IMR-90 (cell line): ENCODE measurements around the gene SLC27A2. TPM values are rescaled to one million over a fixed set of nuclear protein-coding genes. Genes with fewer than 3 reads are reported as not detected.

ENCODE experiments used
- ATAC-seq: fragments of 200-7000 bp; cut with Tn5 transposase; 2 replicates; pipeline ENCODE4 v1.9.1; 2020; ENCODE audit warnings: low read depth, mild to moderate bottlenecking, moderate library complexity
- BruUV-seq: library from RNA; stranded (reverse); fragments of 400-500 nt; replicated peaks from 2 replicates; lab custom pipeline; 2021; lab: Mats Ljungman, UMichigan
- CTCF ChIA-PET: fragments of 300-600 bp; formaldehyde crosslinking; extraction: SDS; loops from one replicate; lab custom pipeline; 2021; ENCODE audit warnings: antibody characterized with exemption; lab: Yijun Ruan, JAX
- POLR2A ChIA-PET: fragments of 300-600 bp; sonication (Branson Sonifier 250); formaldehyde crosslinking; loops from one replicate; lab custom pipeline; 2022; ENCODE audit warnings: antibody characterized with exemption; ENCODE audit not compliant: unreplicated experiment; lab: Charles Lee
- DNase-seq: peaks from one replicate; pipeline ENCODE4 v3.0.0; 2013
- H2AFZ ChIP-seq: replicated peaks from 2 replicates; pipeline ENCODE3; 2013; ENCODE audit warnings: low read length, mild to moderate bottlenecking; ENCODE audit not compliant: poor library complexity
- H2AK5ac ChIP-seq: 2 replicates; pipeline ENCODE4 v1.6.1; 2013; ENCODE audit warnings: low read depth, low read length, inconsistent platforms
- H2AK9ac ChIP-seq: replicated peaks from 2 replicates; pipeline ENCODE3; 2013; ENCODE audit warnings: mild to moderate bottlenecking, low read depth, low read length, moderate library complexity; ENCODE audit not compliant: poor library complexity
- H2BK120ac ChIP-seq: 2 replicates; pipeline ENCODE4 v1.6.1; 2013; ENCODE audit warnings: low read depth, low read length, inconsistent platforms
- H2BK15ac ChIP-seq: 3 replicates; pipeline ENCODE4 v1.6.1; 2013; ENCODE audit warnings: low read depth, low read length, inconsistent platforms
- H2BK20ac ChIP-seq: 2 replicates; pipeline ENCODE4 v1.6.1; 2013; ENCODE audit warnings: low read depth, mild to moderate bottlenecking, inconsistent platforms, low read length, moderate library complexity
- H2BK5ac ChIP-seq: 2 replicates; pipeline ENCODE4 v1.6.1; 2013; ENCODE audit warnings: mild to moderate bottlenecking, low read depth, low read length, inconsistent platforms; ENCODE audit not compliant: poor library complexity, severe bottlenecking
- H3K14ac ChIP-seq: replicated peaks from 2 replicates; pipeline ENCODE4 v1.6.1; 2013; ENCODE audit warnings: low read depth, low read length, inconsistent platforms
- H3K18ac ChIP-seq: 2 replicates; pipeline ENCODE4 v1.6.1; 2013; ENCODE audit warnings: low read depth, low read length, control low read depth
- H3K23ac ChIP-seq: 2 replicates; pipeline ENCODE4 v1.6.1; 2013; ENCODE audit warnings: low read depth, low read length, inconsistent platforms
- H3K27ac ChIP-seq: 2 replicates; pipeline ENCODE4 v1.5.1; 2013; ENCODE audit warnings: mild to moderate bottlenecking, control low read depth, low read length; ENCODE audit not compliant: insufficient read depth
- H3K27me3 ChIP-seq: 2 replicates; pipeline ENCODE4 v1.6.1; 2013; ENCODE audit warnings: low read length; ENCODE audit not compliant: control insufficient read depth, insufficient read depth
- H3K36me3 ChIP-seq: 2 replicates; pipeline ENCODE4 v1.6.1; 2013; ENCODE audit warnings: low read length, mixed read lengths; ENCODE audit not compliant: control insufficient read depth, insufficient read depth
- H3K4ac ChIP-seq: 2 replicates; pipeline ENCODE4 v1.6.1; 2013; ENCODE audit warnings: low read depth, low read length, inconsistent platforms
- H3K4me1 ChIP-seq: 2 replicates; pipeline ENCODE4 v1.6.1; 2013; ENCODE audit warnings: low read length, mixed read lengths; ENCODE audit not compliant: control insufficient read depth, insufficient read depth
- H3K4me2 ChIP-seq: 2 replicates; pipeline ENCODE4 v1.6.1; 2013; ENCODE audit warnings: low read depth, mild to moderate bottlenecking, control low read depth, low read length, moderate library complexity
- H3K4me3 ChIP-seq: 2 replicates; pipeline ENCODE4 v1.5.1; 2013; ENCODE audit warnings: low read depth, mild to moderate bottlenecking, control low read depth, low read length, moderate library complexity; ENCODE audit not compliant: insufficient read depth
- H3K56ac ChIP-seq: 2 replicates; pipeline ENCODE4 v1.6.1; 2013; ENCODE audit warnings: low read length, inconsistent platforms; ENCODE audit not compliant: insufficient read depth; ENCODE audit errors: extremely low read depth
- H3K79me1 ChIP-seq, 2 experiments: 2 replicates each; pipeline ENCODE4 v1.6.1; 2013; ENCODE audit warnings: low read length in 2 of 2, inconsistent platforms in 1 of 2, low read depth in 1 of 2
- H3K9ac ChIP-seq: 2 replicates; pipeline ENCODE4 v1.6.1; 2013; ENCODE audit warnings: low read depth, low read length, control low read depth
- H3K9me1 ChIP-seq: 2 replicates; pipeline ENCODE4 v1.6.1; 2013; ENCODE audit warnings: low read length, inconsistent platforms; ENCODE audit not compliant: insufficient read depth
- H3K9me3 ChIP-seq: 2 replicates; pipeline ENCODE4 v1.6.1; 2013; ENCODE audit warnings: low read length; ENCODE audit not compliant: control insufficient read depth, insufficient read depth
- H4K20me1 ChIP-seq: 2 replicates; pipeline ENCODE4 v1.6.1; 2013; ENCODE audit warnings: low read length, inconsistent platforms; ENCODE audit not compliant: insufficient read depth
- H4K5ac ChIP-seq: 2 replicates; pipeline ENCODE4 v1.6.1; 2013; ENCODE audit warnings: mild to moderate bottlenecking, low read depth, low read length, control low read depth
- H4K8ac ChIP-seq, 2 experiments: 2 replicates each; pipeline ENCODE4 v1.6.1; 2013; ENCODE audit warnings: low read depth in 2 of 2, low read length in 2 of 2, control low read depth in 1 of 2, inconsistent platforms in 1 of 2
- H4K91ac ChIP-seq: 2 replicates; pipeline ENCODE4 v1.6.1; 2013; ENCODE audit warnings: low read depth, low read length, inconsistent platforms; ENCODE audit not compliant: insufficient read depth
- BHLHE40 ChIP-seq: fragments of 150-350 bp; IDR thresholded peaks from 2 replicates; pipeline ENCODE4 v1.6.1; 2016; ENCODE audit warnings: mild to moderate bottlenecking, low read depth, low read length
- FOS ChIP-seq: fragments of 150-350 bp; IDR thresholded peaks from 2 replicates; pipeline ENCODE4 v1.6.1; 2016; ENCODE audit warnings: low read depth, low read length
- MAFK ChIP-seq: IDR thresholded peaks from 2 replicates; pipeline ENCODE4 v1.6.1; 2012; ENCODE audit warnings: low read depth, low read length, improper control_type of control experiment
- MXI1 ChIP-seq: IDR thresholded peaks from 2 replicates; pipeline ENCODE4 v1.6.1; 2012; ENCODE audit warnings: low read depth, mild to moderate bottlenecking, low read length, moderate library complexity, borderline replicate concordance
- RAD21 ChIP-seq: IDR thresholded peaks from 2 replicates; pipeline ENCODE4 v1.6.1; 2012; ENCODE audit warnings: low read length, improper control_type of control experiment
- RCOR1 ChIP-seq: IDR thresholded peaks from 2 replicates; pipeline ENCODE4 v1.6.1; 2012; ENCODE audit warnings: mild to moderate bottlenecking, low read length, improper control_type of control experiment; ENCODE audit not compliant: insufficient replicate concordance
- WGBS, 2 experiments: methylation state at CpG; one replicate each; pipeline versions ENCODE4 v1.1.5 to v1.1.7; 2013; ENCODE audit warnings: missing lambda C conversion rate in 2 of 2; ENCODE audit not compliant: insufficient read length in 1 of 2; ENCODE audit errors: extremely low coverage in 2 of 2; 5-methylcytosine and 5-hydroxymethylcytosine counted together
- dilution Hi-C: fragments of 300-500 bp; cut with HindIII; formaldehyde crosslinking; loops from one replicate; pipeline ENCODE4 v1.14.3; 2018; ENCODE audit warnings: low sequenced_read_pairs; ENCODE audit not compliant: unreplicated experiment
- in situ Hi-C: fragments of 300-500 bp; cut with MboI; formaldehyde crosslinking; loops from 3 replicates; pipeline ENCODE4 v1.14.3; 2019; ENCODE audit warnings: low sequenced_read_pairs, inconsistent platforms, mixed read lengths
- intact Hi-C: fragments of 100-400 bp; cut with micrococcal nuclease; formaldehyde crosslinking; loops from 2 replicates; pipeline ENCODE4 v1.10.0; 2022
- polyA plus RNA-seq, 3 experiments: library from polyadenylated mRNA; depleted of rRNA; stranded (reverse); fragments of >200 nt; gene quantifications; 2 replicates each; pipeline ENCODE4 v1.2.3, GENCODE V29; 2012; ENCODE audit warnings: low replicate concordance in 1 of 3
- total RNA-seq: library from RNA; depleted of rRNA; stranded (reverse); fragments of >200 nt; gene quantifications from 2 replicates; pipeline ENCODE4 v1.2.3, GENCODE V29; 2012

The SLC27A2 gene
- total and polyA plus RNA-seq, 2 of the 4 experiments (the other 2 are of a cell fraction), result under 0.01 TPM; not detected in 1

GRCh38 chr15:50256188-50257041, 74.4 kb downstream of the SLC27A2 start:
- no peaks in the 10 kb centered on the region for H3K36me3 ChIP-seq
- H3K79me1 ChIP-seq, result no peaks in the 10 kb centered on the region
- H3K9me1 ChIP-seq, result peaks cover 9% of the 10 kb centered on the region
- peak overlapping the region; percentile 53 for H2BK20ac ChIP-seq
- no CpG with 5 or more reads among the region's 5 CpGs for WGBS, 2 experiments
- ChIA-PET POLR2A (no interaction called here), CTCF (interaction anchor here (1.9 kb wide), 1 partner anchor 60 kb away, joined by 4 read pairs; no protein-coding TSS in a partner anchor)
- H4K20me1 ChIP-seq, result no peaks in the 10 kb centered on the region
- H2BK120ac ChIP-seq, result peak overlapping the region; percentile 58; the same call in 1 of the 2 replicates
- no peak overlapping the region for H3K4me3 ChIP-seq
- no peak overlapping the region for H3K9ac ChIP-seq
- no peak overlapping the region for H4K5ac ChIP-seq
- peaks cover 11% of the 10 kb centered on the region for H3K27me3 ChIP-seq
- no peak overlapping the region for H3K18ac ChIP-seq
- H2AFZ ChIP-seq, result no peak overlapping the region
- H3K56ac ChIP-seq, result no peak overlapping the region
- H3K23ac ChIP-seq, result 0 out of 2 replicates have a peak overlapping the region, but pooled peaks have one; percentile 36
- dilution Hi-C loops (no loop called here), in situ Hi-C loops (no loop called here), intact Hi-C loops (no loop called here)
- H4K91ac ChIP-seq, result peak overlapping the region; percentile 44
- 0 out of 2 replicates have a peak overlapping the region, but pooled peaks have one; percentile 80 for H2AK5ac ChIP-seq
- peak overlapping the region; percentile 20; the same call in 1 of the 2 replicates for H3K14ac ChIP-seq
- H3K4ac ChIP-seq, result peak overlapping the region; percentile 52; the same call in 1 of the 2 replicates
- H3K4me2 ChIP-seq, result no peak overlapping the region
- peaks cover 10% of the 10 kb centered on the region for H3K4me1 ChIP-seq
- H4K8ac ChIP-seq, result no peak overlapping the region; a peak in 1 of 4 replicates
- H2BK15ac ChIP-seq, result peak overlapping the region; percentile 63; the same call in 1 of the 3 replicates
- no peak overlapping the region for H2AK9ac ChIP-seq
- no peak overlapping the region for H3K27ac ChIP-seq
- peak; percentile 88 for ATAC-seq
- BruUV-seq, result no TSS peak
- 0 out of 2 replicates have a peak, but pooled peaks have one; percentile 46 for TF ChIP-seq MAFK
- peak; percentile 74 for TF ChIP-seq FOS
- TF ChIP-seq RAD21, result no peak
- TF ChIP-seq MXI1, result no peak
- peak; percentile 64 for TF ChIP-seq RCOR1
- TF ChIP-seq BHLHE40, result peak; percentile 80
- no peaks in the 10 kb centered on the region for H3K9me3 ChIP-seq
- DNase-seq, result peak; percentile 89
- no peak overlapping the region for H2BK5ac ChIP-seq
